ENCODE results near the gene CLASP2. TPM values are rescaled to one million over a fixed set of nuclear protein-coding genes. Genes with fewer than 3 reads are reported as not detected.
A peak's percentile ranks its signal among the peaks of the same experiment; 100 is the strongest.
"Not testable (repeated sequence)": the region's sequence is repeated elsewhere in the genome, so short reads cannot be mapped to it uniquely, and the experiment has no call there.

Gene CLASP2
- total RNA-seq, 1 experiment from 2014 or later: 95.2 TPM

DNA sequence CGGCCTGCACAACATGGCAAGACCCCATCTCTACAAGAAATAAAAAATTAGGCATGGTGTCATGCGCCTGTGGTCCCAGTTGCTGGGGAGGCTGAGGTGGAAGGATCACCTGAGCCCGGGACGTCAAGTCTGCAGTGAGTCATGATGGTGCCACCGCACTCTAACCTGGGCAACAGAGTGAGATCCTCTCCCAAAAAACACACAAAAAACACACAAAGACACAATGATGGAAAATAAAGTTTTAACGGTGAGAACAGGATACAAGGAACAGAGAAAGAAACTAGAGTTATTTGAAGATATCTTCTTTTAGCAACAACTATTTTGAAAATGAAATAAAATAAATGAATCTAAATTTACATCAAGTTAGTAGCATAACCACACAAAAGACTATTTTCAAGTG lies 12.0 kb downstream of the CLASP2 start:
- no peak for DNase-seq (ENCODE audit: low read depth, low spot score)
- in situ Hi-C loops (cut with HindIII; ENCODE audit: low pct_unique_long_range_greater_than_20kb, low sequenced_read_pairs): no loop called here

GRCh38 chr3:33704891-33705290 lies 13.2 kb downstream of the CLASP2 start:
- in situ Hi-C loops (cut with HindIII; ENCODE audit: low pct_unique_long_range_greater_than_20kb, low sequenced_read_pairs): no loop called here
- DNase-seq (ENCODE audit: low read depth, low spot score): no peak

GRCh38 chr3:33699275-33699674 lies 18.8 kb downstream of the CLASP2 start:
- no peak for DNase-seq (ENCODE audit: low read depth, low spot score)
- in situ Hi-C loops (cut with HindIII; ENCODE audit: low pct_unique_long_range_greater_than_20kb, low sequenced_read_pairs): no loop called here

- DNase-seq (ENCODE audit: low read depth, low spot score): no peak
- in situ Hi-C loops (cut with HindIII; ENCODE audit: low pct_unique_long_range_greater_than_20kb, low sequenced_read_pairs): no loop called here
These were observed 23.1 kb downstream of the CLASP2 start for GRCh38 chr3:33694944-33695343.

GRCh38 chr3:33690341-33690740 lies 27.7 kb downstream of the CLASP2 start:
- in situ Hi-C loops (cut with HindIII; ENCODE audit: low pct_unique_long_range_greater_than_20kb, low sequenced_read_pairs): no loop called here
- DNase-seq (ENCODE audit: low read depth, low spot score): no peak

DNA sequence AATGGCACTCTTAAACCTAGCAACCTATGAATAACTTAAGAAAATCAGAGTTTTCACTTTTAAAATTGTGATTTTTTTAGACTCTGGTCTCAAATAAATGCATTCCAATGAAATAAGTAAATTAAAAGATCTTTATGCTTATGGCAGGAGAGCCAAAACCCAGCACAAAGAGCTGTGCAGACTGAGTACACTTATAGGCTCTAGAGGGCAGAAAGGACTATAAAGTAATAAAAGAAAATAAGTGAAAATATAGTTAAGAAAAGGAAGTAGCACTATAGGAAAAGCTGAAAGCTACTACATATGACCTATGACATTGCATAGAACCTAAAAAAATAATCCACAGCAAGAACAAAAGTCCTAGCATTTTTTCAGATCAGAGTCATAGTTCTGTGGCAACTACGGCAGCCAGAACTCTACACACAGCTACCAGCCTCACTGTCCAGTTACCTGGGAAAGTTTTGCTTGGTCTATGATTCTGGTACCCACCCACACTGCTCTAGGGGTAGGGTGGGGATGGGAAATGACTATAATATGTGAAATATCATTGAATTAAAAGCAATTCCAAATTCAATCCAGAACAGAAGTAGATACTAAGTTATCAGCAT lies 30.5 kb downstream of the CLASP2 start:
- no peak for DNase-seq (ENCODE audit: low read depth, low spot score)
- in situ Hi-C loops (cut with HindIII; ENCODE audit: low pct_unique_long_range_greater_than_20kb, low sequenced_read_pairs): no loop called here

GRCh38 chr3:33682770-33683169 lies 35.3 kb downstream of the CLASP2 start:
- no peak for DNase-seq (ENCODE audit: low read depth, low spot score)
- in situ Hi-C loops (cut with HindIII; ENCODE audit: low pct_unique_long_range_greater_than_20kb, low sequenced_read_pairs): no loop called here

- no peak for DNase-seq (ENCODE audit: low read depth, low spot score)
- in situ Hi-C loops (cut with HindIII; ENCODE audit: low pct_unique_long_range_greater_than_20kb, low sequenced_read_pairs): no loop called here
These were observed 36.4 kb downstream of the CLASP2 start for GRCh38 chr3:33681667-33682066.

DNA sequence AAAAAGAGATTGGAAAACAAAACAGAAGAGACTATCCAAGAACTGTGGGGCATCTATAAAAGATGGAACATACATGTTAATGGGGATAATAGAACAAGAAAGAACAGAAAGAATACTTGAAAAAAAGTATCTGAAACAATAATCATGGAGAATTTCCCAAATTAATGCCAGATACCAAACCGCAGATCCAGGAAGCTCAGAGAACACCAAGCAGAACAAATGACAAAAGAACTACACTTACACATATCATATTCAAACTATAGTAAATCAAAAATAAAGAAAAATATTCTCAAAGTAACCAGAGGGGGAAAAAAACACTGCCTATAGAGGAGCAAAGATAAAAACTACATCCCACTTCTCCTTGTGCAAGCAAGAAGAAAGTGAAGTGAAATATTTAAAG lies 40.0 kb downstream of the CLASP2 start:
- in situ Hi-C loops (cut with HindIII; ENCODE audit: low pct_unique_long_range_greater_than_20kb, low sequenced_read_pairs): no loop called here
- no peak for DNase-seq (ENCODE audit: low read depth, low spot score)

GRCh38 chr3:33673436-33673835 lies 44.6 kb downstream of the CLASP2 start:
- DNase-seq (ENCODE audit: low read depth, low spot score); in situ Hi-C loops (cut with HindIII; ENCODE audit: low pct_unique_long_range_greater_than_20kb, low sequenced_read_pairs): not testable (repeated sequence)

GRCh38 chr3:33668618-33669017 lies 49.4 kb downstream of the CLASP2 start:
- no peak for DNase-seq (ENCODE audit: low read depth, low spot score)
- in situ Hi-C loops (cut with HindIII; ENCODE audit: low pct_unique_long_range_greater_than_20kb, low sequenced_read_pairs): no loop called here

DNA sequence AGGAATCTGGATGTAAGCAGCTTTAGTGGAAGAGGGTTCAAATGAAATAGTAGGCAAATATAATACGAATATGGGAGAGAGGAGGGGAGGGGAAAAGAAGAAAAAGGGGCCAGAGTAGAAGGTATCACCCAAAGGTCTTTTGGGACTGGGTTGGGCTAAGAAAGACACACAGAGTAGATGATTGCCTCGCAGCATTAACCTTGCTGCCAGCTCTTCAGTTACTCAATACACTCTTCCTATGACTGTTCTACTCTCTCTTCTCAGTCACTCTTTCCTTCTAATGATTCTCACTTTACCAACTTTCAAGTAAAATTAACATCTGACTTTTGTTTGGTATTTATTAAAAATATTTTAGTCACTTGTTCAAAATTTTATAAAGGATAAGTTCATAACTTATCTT lies 52.8 kb downstream of the CLASP2 start:
- DNase-seq (ENCODE audit: low read depth, low spot score): no peak
- in situ Hi-C loops (cut with HindIII; ENCODE audit: low pct_unique_long_range_greater_than_20kb, low sequenced_read_pairs): no loop called here

DNA sequence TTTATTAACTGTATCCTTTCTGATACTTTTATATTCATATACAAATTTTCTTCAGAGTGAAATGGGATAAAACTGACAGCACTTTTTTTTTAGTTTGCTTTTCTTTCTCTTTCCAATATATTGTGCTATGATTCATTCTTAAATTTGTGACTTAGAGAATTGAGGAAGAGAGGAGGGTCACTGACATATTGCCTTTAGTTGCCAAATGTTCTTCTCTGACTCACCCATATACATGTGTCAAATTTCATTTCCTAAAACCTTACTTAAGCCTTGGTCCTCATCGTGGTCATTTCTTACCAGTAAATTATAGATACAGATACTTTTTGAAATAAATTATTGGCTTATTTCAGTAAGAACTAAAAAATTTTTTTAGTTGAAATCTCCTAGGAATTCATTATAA lies 53.9 kb downstream of the CLASP2 start:
- in situ Hi-C loops (cut with HindIII; ENCODE audit: low pct_unique_long_range_greater_than_20kb, low sequenced_read_pairs): no loop called here
- no peak for DNase-seq (ENCODE audit: low read depth, low spot score)

GRCh38 chr3:33663042-33663441 lies 55.0 kb downstream of the CLASP2 start:
- in situ Hi-C loops (cut with HindIII; ENCODE audit: low pct_unique_long_range_greater_than_20kb, low sequenced_read_pairs): no loop called here
- DNase-seq (ENCODE audit: low read depth, low spot score): no peak

- in situ Hi-C loops (cut with HindIII; ENCODE audit: low pct_unique_long_range_greater_than_20kb, low sequenced_read_pairs): no loop called here
- DNase-seq (ENCODE audit: low read depth, low spot score): no peak
These were observed 58.1 kb downstream of the CLASP2 start for GRCh38 chr3:33659856-33660434.

- in situ Hi-C loops (cut with HindIII; ENCODE audit: low pct_unique_long_range_greater_than_20kb, low sequenced_read_pairs): no loop called here
- DNase-seq (ENCODE audit: low read depth, low spot score): peak; percentile 98
These were observed 58.8 kb downstream of the CLASP2 start for GRCh38 chr3:33658991-33659848.

GRCh38 chr3:33658621-33658990 lies 59.4 kb downstream of the CLASP2 start:
- no peak for DNase-seq (ENCODE audit: low read depth, low spot score)
- in situ Hi-C loops (cut with HindIII; ENCODE audit: low pct_unique_long_range_greater_than_20kb, low sequenced_read_pairs): no loop called here

GRCh38 chr3:33658039-33658438 lies 60.0 kb downstream of the CLASP2 start:
- in situ Hi-C loops (cut with HindIII; ENCODE audit: low pct_unique_long_range_greater_than_20kb, low sequenced_read_pairs): no loop called here
- DNase-seq (ENCODE audit: low read depth, low spot score): no peak

GRCh38 chr3:33652736-33653135 lies 65.3 kb downstream of the CLASP2 start:
- DNase-seq (ENCODE audit: low read depth, low spot score): no peak
- in situ Hi-C loops (cut with HindIII; ENCODE audit: low pct_unique_long_range_greater_than_20kb, low sequenced_read_pairs): no loop called here
